ENCODE measurements around the gene FGF8.

- TF ChIP-seq POLR2A (IDR thresholded peaks at IDR 0.05; ENCODE audit: low read depth, low read length) (no peak), CTCF (IDR thresholded peaks at IDR 0.05; ENCODE audit: extremely low read depth in 1 of 2, insufficient read depth in 1 of 2, low read depth in 1 of 2, low read length in 2 of 2) (no peak), JUN (IDR thresholded peaks at IDR 0.05; ENCODE audit: borderline replicate concordance, insufficient read depth, insufficient read length, low read depth) (no peak), MAX (IDR thresholded peaks at IDR 0.05; ENCODE audit: insufficient read depth, insufficient read length) (no peak), EZH2 (IDR thresholded peaks at IDR 0.05; ENCODE audit: borderline replicate concordance, low read depth, low read length, severe bottlenecking) (no peak), POLR2AphosphoS5 (IDR thresholded peaks at IDR 0.05; ENCODE audit: insufficient read depth, low read depth, low read length) (no peak)
These were observed 3.0 kb upstream of the FGF8 start for GRCh38 chr10:101778781-101779543.

Measured in endothelial cell of umbilical vein (primary cell).